Erythroblast (primary cell): Measurements from ENCODE around the gene ZBTB38.

Source experiments
- GATA1 ChIP-seq: IDR thresholded peaks from 2 replicates; pipeline ENCODE4 v1.6.1; 2011; ENCODE audit warnings: low read depth, mild to moderate bottlenecking, control low read depth, low read length, moderate library complexity
- POLR2A ChIP-seq: IDR thresholded peaks from 2 replicates; pipeline ENCODE4 v1.6.1; 2011; ENCODE audit warnings: mild to moderate bottlenecking, low read length

GRCh38 chr3:141372656-141373055 is 4.4 kb downstream of the ZBTB38 start:
- no peak for TF ChIP-seq POLR2A
- no peak for TF ChIP-seq GATA1
